Retinal pigment epithelial cell (primary cell): ENCODE results near the gene JADE1.

Experiments
- DNase-seq: peaks from one replicate; pipeline ENCODE4 v3.0.0-alpha.2; 2010; ENCODE audit warnings: low read depth
- H3K4me3 ChIP-seq: 2 replicates; pipeline ENCODE4 v1.5.1; 2011; ENCODE audit warnings: mild to moderate bottlenecking, low read length, control low read depth, moderate library complexity
- TF ChIP-seq, protein P1 (sequence below): conservative IDR thresholded peaks from 2 replicates; pipeline ENCODE4 v1.5.1; 2011; ENCODE audit warnings: low read depth, low read length, control low read depth, inconsistent platforms

Gene JADE1

GRCh38 chr4:128793859-128794672, 15.4 kb upstream of the JADE1 start:
- TF ChIP-seq, protein P1, sequence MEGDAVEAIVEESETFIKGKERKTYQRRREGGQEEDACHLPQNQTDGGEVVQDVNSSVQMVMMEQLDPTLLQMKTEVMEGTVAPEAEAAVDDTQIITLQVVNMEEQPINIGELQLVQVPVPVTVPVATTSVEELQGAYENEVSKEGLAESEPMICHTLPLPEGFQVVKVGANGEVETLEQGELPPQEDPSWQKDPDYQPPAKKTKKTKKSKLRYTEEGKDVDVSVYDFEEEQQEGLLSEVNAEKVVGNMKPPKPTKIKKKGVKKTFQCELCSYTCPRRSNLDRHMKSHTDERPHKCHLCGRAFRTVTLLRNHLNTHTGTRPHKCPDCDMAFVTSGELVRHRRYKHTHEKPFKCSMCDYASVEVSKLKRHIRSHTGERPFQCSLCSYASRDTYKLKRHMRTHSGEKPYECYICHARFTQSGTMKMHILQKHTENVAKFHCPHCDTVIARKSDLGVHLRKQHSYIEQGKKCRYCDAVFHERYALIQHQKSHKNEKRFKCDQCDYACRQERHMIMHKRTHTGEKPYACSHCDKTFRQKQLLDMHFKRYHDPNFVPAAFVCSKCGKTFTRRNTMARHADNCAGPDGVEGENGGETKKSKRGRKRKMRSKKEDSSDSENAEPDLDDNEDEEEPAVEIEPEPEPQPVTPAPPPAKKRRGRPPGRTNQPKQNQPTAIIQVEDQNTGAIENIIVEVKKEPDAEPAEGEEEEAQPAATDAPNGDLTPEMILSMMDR = no peak
- DNase-seq = no peak
- no peak overlapping the region for H3K4me3 ChIP-seq

GRCh38 chr4:128796934-128797333, 12.6 kb upstream of the JADE1 start:
- H3K4me3 ChIP-seq = no peak overlapping the region
- DNase-seq = peak; percentile 64
- TF ChIP-seq, protein P1 = no peak

DNA sequence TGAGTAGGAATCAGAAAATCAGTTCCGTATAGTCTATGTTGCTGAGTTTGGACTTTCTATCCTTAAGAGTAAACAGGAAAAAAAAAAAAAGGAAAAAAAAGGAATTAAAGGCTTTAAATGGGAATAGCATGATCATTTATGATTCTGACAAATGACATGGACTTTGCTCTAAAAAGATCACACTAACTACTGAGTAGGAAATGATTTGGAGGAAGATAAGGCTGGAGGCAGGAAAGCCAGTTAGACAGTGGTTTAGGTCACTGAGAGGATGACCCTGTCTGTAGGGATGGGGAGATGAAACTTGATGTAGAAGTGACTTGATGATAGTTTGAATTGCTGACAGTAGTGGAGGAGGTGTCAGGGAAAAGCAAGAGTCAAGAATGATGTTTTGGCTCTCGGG, 9.2 kb upstream of the JADE1 start:
- TF ChIP-seq, protein P1 = no peak
- no peak overlapping the region for H3K4me3 ChIP-seq
- DNase-seq = no peak

GRCh38 chr4:128800701-128801284, 8.7 kb upstream of the JADE1 start:
- no peak for DNase-seq
- TF ChIP-seq, protein P1 = no peak
- no peak overlapping the region for H3K4me3 ChIP-seq

DNA sequence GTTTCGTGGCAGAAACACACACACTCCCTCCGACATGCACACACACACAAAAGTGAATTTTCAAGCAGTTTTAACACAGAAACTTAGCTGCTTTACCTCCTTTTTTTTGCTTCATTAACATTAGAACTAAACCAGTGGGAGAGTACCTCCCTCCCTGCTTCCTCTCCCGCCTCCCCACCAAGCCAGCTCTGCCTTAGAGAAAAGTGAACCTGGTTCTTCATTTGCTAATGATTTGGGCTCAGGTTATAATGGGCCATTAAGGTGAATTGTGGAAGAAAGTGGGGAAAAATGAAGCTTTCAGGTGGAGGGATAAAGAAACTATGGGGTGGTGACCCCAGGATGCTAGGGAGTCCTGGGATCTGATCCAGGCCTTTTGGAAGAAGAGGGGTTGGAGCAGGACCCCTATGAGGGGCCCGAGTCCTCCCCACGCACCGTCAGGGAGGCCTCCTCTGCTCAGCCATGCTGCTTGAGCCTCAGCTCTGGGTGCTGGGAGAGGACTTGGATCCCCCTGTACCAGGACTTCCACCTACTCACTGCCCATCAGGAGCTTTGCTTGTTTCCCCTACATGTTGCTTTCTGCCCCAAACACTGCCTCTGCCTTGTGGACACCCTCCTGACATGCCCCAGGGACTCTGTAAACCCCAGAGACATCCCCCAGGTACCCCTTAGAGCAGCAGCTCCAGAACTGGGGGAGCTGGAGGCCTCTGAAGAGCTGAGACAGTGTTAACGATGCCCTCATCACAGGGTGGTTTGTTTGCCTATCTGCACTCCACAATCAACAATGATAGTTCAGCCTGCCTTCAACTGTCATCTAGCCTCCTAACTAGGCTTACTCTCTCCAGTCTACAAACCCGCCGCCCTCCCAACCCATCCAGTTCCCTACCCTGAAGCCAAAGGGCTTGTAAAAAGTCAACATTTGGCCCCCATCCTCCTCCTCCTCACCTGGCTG, 6.5 kb upstream of the JADE1 start:
- no peak overlapping the region for H3K4me3 ChIP-seq
- DNase-seq = no peak
- TF ChIP-seq, protein P1 = no peak

GRCh38 chr4:128803783-128804182, 5.7 kb upstream of the JADE1 start:
- DNase-seq = no peak
- H3K4me3 ChIP-seq = no peak overlapping the region
- TF ChIP-seq, protein P1 = no peak
